Naive thymus-derived CD8-positive, alpha-beta T cell (primary cell): ENCODE results near the gene LIPC. TPM values are rescaled to one million over a fixed set of nuclear protein-coding genes. Genes with fewer than 3 reads are reported as not detected.

Experiments
- ATAC-seq, 2 donors: fragments of 150-1000 bp; cut with Tn5 transposase in 1 of 2; sonication (Bioruptor Pico), chemical (Tn5 transposase) in 1 of 2; 1 replicate in 1 of 2; 2 replicates in 1 of 2; pipeline ENCODE4 v1.10.0; 2021; ENCODE audit warnings: mild to moderate bottlenecking in 2 of 2, moderate library complexity in 2 of 2
- POLR2A ChIA-PET: fragments of 350-600 bp; sonication (Branson Sonifier 250); formaldehyde crosslinking; loops from one replicate; lab custom pipeline; 2021; ENCODE audit warnings: antibody characterized with exemption; lab: Charles Lee
- DNase-seq, 10 donors: peaks; one replicate each; pipeline versions ENCODE4 v3.0.0 to v3.0.0-alpha.2; 2020 to 2022
- H3K27ac Mint-ChIP-seq, 10 donors: one replicate each; pipeline ENCODE4 v1.8.0; 2020 to 2022; ENCODE audit warnings: mild to moderate bottlenecking in 10 of 10, mixed read lengths in 10 of 10, moderate library complexity in 4 of 10, inconsistent platforms in 1 of 10
- H3K27me3 Mint-ChIP-seq, 5 donors: one replicate each; pipeline ENCODE4 v1.8.0; 2021 to 2022; ENCODE audit warnings: mixed read lengths in 5 of 5
- H3K36me3 Mint-ChIP-seq, 3 donors: one replicate each; pipeline ENCODE4 v1.8.0; 2020 to 2022; ENCODE audit warnings: mixed read lengths in 3 of 3, mild to moderate bottlenecking in 2 of 3, inconsistent platforms in 1 of 3
- H3K4me1 Mint-ChIP-seq, 4 donors: one replicate each; pipeline ENCODE4 v1.8.0; 2021 to 2022; ENCODE audit warnings: mixed read lengths in 4 of 4
- H3K4me3 Mint-ChIP-seq, 10 donors: one replicate each; pipeline ENCODE4 v1.8.0; 2020 to 2022; ENCODE audit warnings: mild to moderate bottlenecking in 10 of 10, mixed read lengths in 10 of 10, moderate library complexity in 6 of 10, inconsistent platforms in 1 of 10
- H3K9me3 Mint-ChIP-seq, 9 donors: one replicate each; pipeline ENCODE4 v1.8.0; 2020 to 2022; ENCODE audit warnings: mixed read lengths in 9 of 9, mild to moderate bottlenecking in 3 of 9, inconsistent platforms in 1 of 9, moderate library complexity in 1 of 9
- polyA plus RNA-seq, 3 donors: library from polyadenylated mRNA; unstranded; fragments of 300-500 nt; fragmentation: Illumina TruSeq; gene quantifications; one replicate each; pipeline ENCODE4 v1.2.3, GENCODE V29; 2021
- total RNA-seq, 8 experiments: library from RNA in 2 of 8; stranded (reverse) in 2 of 8; gene quantifications; one replicate each; pipeline ENCODE4 v1.2.3 and lab custom pipeline; 2021 to 2026

The LIPC gene
- total and polyA plus RNA-seq, 5 experiments from 2014 or later = 0.64 to 4.4 (median 2.9) TPM

DNA sequence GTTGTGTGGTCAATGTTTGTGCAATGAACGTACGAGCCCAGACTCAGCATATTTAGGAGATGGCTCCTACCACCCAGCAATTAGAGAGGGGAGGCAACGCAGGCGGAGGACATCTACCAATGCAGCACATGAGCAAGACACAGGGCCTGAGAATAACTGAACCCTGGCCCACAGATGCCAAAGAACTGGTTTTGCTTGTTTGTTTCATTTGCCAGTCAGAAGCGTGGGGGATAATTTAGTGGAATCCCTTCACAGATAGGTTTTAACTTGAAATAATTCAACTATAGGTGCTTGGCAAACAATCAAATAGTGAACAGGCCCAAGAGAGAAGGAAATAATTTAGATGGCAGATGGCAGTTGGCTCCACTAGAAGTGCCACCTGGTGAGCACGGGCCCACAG is 54.8 kb downstream of the LIPC start:
- peaks cover 0 to 6% (median 0%) of the 10 kb centered on the region in 9 donors for H3K9me3 Mint-ChIP-seq
- H3K27ac Mint-ChIP-seq = peak overlapping the region in 9 of 10 donors; percentile 74 to 95 (median 88)

DNA sequence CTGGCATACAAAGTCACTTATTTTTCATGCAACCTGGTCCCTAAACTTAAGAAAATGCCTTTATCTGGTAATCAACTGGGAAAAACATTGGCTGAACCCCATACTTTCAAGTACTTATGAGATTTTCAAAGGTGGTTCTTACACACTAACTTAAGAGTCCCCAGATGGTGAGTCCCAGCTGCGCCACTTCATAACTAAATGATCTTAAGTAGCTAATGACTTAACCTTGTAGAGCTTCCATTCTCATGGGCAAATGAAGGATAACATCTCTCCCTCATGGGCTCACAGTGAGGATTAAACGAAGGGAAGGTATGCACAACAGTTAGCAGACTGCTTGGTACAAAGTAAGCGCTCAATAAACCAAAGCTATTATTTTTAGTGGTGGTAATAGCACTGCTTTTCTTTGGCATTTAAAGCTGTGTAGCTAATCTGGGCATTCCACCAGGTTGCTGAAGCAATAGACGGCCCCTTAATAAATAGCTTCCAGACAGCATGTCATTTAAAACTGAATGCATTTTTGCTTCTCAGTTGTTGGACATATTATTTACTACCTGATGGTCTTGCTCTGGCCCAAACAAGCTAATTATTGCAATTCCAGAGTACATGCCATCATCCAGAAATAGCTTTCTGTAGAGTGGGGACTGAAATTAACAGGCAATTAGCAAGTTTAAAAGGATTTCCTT is 55.4 kb downstream of the LIPC start:
- DNase-seq (no peak), ATAC-seq (no peak)
- Mint-ChIP-seq H3K36me3 (no peaks in the 10 kb centered on the region), H3K27me3 (no peaks in the 10 kb centered on the region), H3K27ac (peak overlapping the region in 4 of 10 donors; percentile 26 to 95 (median 88)), H3K9me3 (peaks cover 0 to 6% (median 0%) of the 10 kb centered on the region in 9 donors), H3K4me1 (peaks cover 31 to 64% (median 44%) of the 10 kb centered on the region in 4 donors), H3K4me3 (peak overlapping the region in 1 of 10 donors; percentile 33)
- POLR2A ChIA-PET = interaction anchor here (0.9 to 1.5 kb wide), 4 partner anchors 9 to 284 kb away, joined by 3 to 5 read pairs (median 3); partner anchors contain the start of gene MINDY2

More for the DNA sequence above, 54.8 kb downstream of the LIPC start:
- Mint-ChIP-seq H3K27me3 (no peaks in the 10 kb centered on the region), H3K36me3 (no peaks in the 10 kb centered on the region), H3K4me1 (peaks cover 28 to 62% (median 44%) of the 10 kb centered on the region in 4 donors), H3K4me3 (peak overlapping the region in 5 of 10 donors; percentile 4 to 65 (median 58))
- DNase-seq = no peak
- ATAC-seq = no peak
- POLR2A ChIA-PET = interaction anchor here (1.1 to 4.7 kb wide), 4 partner anchors 10 to 57 kb away, joined by 3 to 27 read pairs (median 4); no protein-coding TSS in a partner anchor

DNA sequence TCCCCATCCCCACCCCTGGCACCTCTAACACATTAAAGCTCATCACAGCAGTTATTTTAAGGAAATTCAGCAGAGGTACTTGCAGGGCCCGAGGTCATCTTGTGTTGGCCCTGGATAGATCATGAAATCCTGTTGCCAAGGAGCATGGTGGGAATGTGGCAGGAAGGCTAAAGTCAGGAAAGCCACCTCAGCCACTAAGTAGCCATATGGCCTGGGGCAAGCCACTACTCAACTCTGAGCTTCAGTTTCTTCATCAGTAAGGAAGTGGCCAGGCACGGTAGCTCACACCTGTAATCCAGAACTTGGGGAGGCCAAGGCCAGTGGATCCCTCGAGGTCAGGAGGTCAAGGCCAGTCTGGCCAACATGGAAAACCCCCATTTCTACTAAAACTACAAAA is 55.9 kb downstream of the LIPC start:
- no peak overlapping the region for H3K4me3 Mint-ChIP-seq
- H3K9me3 Mint-ChIP-seq = peaks cover 0 to 6% (median 0%) of the 10 kb centered on the region in 9 donors
- no peaks in the 10 kb centered on the region for H3K36me3 Mint-ChIP-seq
- DNase-seq (no peak), ATAC-seq (no peak)
- H3K27me3 Mint-ChIP-seq = no peaks in the 10 kb centered on the region
- POLR2A ChIA-PET = interaction anchor here (0.9 to 1.5 kb wide), 4 partner anchors 9 to 284 kb away, joined by 3 to 5 read pairs (median 3); partner anchors contain the start of gene MINDY2
- H3K27ac Mint-ChIP-seq = peak overlapping the region in 3 of 10 donors; percentile 39 to 89 (median 50)
- H3K4me1 Mint-ChIP-seq = peaks cover 33 to 64% (median 45%) of the 10 kb centered on the region in 4 donors

DNA sequence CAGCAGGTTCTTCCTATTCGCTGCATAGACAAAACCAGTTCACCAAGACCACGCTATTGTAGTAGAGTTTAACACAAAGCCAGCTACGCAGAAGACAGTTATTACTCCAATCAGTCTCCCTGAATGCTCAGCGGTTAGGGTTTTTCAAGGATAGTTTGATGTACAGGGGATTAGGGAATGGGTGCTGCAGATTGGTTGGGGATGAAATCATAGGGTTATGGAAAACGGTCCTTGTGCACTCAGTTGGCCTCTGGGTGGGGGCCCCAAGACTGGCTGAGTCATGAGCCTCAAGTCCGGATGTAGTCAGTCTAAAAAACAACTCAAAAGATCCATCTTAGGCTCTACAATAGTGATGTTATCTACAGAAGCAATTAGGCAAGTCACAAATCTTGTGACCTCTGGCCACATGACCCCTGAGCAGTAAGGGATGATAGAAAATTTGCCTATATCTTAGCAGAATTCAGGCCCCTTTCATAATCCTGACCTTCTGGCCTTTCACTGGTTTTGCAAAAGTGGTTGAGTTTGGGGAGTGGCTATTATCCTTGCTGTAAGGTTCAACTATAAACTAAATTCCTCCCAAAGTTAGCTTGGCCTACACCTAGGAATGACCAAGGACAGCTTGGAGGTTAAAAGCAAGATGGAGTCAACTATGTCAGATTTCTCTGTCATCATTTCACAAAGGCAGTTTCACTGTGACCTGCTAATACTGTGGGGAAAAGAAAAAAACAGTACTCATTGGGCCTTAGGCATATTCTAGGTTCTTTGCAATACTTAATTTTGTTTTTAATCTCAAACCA is 57.7 kb downstream of the LIPC start:
- POLR2A ChIA-PET = interaction anchor here (0.7 to 1.1 kb wide), 3 partner anchors 17 to 220 kb away, joined by 3 to 4 read pairs (median 3); no protein-coding TSS in a partner anchor
- no peaks in the 10 kb centered on the region for H3K27me3 Mint-ChIP-seq
- no peaks in the 10 kb centered on the region for H3K36me3 Mint-ChIP-seq
- DNase-seq = no peak
- no peak overlapping the region for H3K4me3 Mint-ChIP-seq
- no peak for ATAC-seq
- no peak overlapping the region for H3K27ac Mint-ChIP-seq
- peaks cover 0 to 6% (median 0%) of the 10 kb centered on the region in 9 donors for H3K9me3 Mint-ChIP-seq
- peaks cover 32 to 47% (median 35%) of the 10 kb centered on the region in 4 donors for H3K4me1 Mint-ChIP-seq

DNA sequence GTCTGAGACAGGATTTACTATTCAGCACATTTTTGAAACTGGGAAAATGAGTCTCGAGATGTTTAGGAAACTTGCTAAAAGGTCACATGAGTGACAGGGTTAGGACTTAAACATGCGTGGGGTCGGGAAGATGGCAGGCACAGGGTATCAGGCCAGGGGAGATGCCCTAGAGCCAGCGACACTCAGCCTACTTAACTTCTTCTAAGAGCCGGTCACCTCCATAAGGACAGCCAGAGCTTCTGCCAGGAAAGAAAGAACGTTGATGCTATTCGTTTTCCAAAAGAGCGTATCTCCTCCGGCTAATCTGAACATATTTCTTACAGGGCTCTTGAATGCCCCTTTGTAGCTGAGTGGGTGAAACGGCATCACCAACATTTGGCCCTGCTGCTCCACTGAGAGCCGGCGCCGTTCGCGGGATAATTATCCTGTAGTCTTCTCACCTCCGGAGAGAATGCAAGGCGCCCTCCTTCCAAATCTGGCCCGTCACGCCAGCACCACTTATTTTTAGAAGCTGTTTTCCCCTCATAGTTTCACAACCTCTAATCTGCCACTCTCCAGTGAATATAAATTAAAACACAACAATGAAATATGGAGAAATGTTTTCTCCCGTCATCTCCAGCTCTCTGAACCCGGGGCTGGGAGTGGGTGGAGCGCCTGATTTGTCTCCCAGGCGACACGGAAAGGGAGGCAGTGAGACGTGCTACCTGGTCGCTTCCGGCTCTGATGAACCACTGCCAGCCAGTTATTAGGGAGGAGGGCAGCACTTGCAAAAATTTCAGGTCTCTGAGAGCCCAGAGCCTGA is 58.5 kb downstream of the LIPC start:
- POLR2A ChIA-PET = interaction anchor here (0.7 kb wide), 1 partner anchor 221 kb away, joined by 3 read pairs; no protein-coding TSS in a partner anchor
- no peaks in the 10 kb centered on the region for H3K27me3 Mint-ChIP-seq
- no peak overlapping the region for H3K4me3 Mint-ChIP-seq
- H3K9me3 Mint-ChIP-seq = peaks cover 0 to 6% (median 0%) of the 10 kb centered on the region in 9 donors
- DNase-seq (no peak), ATAC-seq (no peak)
- peaks cover 26 to 41% (median 32%) of the 10 kb centered on the region in 4 donors for H3K4me1 Mint-ChIP-seq
- no peaks in the 10 kb centered on the region for H3K36me3 Mint-ChIP-seq
- peak overlapping the region in 3 of 10 donors; percentile 25 to 53 (median 27) for H3K27ac Mint-ChIP-seq

DNA sequence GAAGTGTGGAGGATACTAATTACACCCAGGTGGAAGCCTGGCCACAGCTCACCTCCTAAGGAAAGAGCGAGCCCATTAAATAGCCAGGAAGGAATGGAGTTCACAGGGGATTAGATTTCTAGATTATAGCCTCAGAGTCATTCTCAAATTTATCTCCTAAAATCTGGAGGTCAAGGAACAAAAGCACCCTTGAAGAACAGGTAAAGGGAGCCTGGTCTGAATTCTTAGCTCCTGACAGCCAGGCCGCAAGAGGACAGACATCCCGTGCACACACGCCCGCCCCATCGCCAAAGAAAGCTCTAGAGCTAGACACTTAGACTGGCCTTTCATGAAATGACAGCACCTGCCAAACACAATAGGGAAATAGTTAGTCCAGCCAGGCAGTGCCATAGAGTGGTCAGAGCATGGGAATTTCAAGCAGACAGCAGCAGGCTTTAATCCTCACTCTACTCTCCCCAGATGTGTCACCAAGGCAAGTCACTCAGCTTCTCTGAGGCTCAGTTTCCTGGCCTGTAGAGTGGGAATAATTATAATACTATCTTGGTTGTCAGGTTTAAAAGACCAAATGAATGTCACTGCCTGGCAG is 59.2 kb downstream of the LIPC start:
- H3K4me1 Mint-ChIP-seq = peaks cover 26 to 41% (median 33%) of the 10 kb centered on the region in 4 donors
- H3K27me3 Mint-ChIP-seq = no peaks in the 10 kb centered on the region
- peak overlapping the region in 3 of 10 donors; percentile 39 to 60 (median 40) for H3K27ac Mint-ChIP-seq
- DNase-seq (no peak), ATAC-seq (no peak)
- H3K9me3 Mint-ChIP-seq = peaks cover 0 to 6% (median 0%) of the 10 kb centered on the region in 9 donors
- no peaks in the 10 kb centered on the region for H3K36me3 Mint-ChIP-seq
- POLR2A ChIA-PET = no interaction called here
- no peak overlapping the region for H3K4me3 Mint-ChIP-seq

DNA sequence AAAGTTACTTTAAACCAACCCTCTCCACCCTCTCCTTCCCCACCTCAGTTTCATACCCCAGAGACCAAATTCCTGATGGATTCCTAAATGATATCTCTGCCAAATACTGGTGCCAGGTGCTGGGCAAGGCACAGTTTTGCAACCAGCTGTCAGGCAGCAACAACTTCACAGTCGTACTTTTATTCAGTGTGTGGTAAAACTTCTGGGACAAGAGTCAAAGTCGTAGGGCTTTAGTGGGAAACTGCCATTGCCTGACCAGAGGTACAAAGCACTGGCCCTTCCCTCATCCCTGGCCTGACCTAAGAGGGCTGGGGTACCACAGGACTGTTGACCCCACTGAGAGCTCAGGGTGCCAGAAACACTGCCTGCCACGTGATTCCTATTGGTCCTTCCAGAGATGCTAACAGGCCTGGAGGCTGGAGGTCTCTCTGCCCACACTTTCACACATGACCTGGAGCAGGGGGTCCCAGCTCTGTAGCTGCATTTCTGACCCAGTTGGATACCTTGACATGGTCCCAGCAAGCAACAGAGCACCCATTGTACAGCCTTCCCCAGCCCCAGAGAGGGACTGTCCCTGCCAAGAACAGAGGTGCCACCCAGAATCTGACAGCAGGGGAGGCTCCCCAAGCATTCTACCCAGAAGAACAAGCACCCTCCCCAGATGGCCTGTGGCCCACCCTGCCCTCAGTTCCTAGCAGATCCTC is 59.9 kb downstream of the LIPC start:
- DNase-seq (no peak), ATAC-seq (no peak)
- H3K27ac Mint-ChIP-seq = peak overlapping the region in 4 of 10 donors; percentile 15 to 76 (median 50)
- H3K4me3 Mint-ChIP-seq = no peak overlapping the region
- POLR2A ChIA-PET = interaction anchor here (0.8 to 1.1 kb wide), 2 partner anchors 14 to 42 kb away, joined by 3 read pairs; no protein-coding TSS in a partner anchor
- H3K4me1 Mint-ChIP-seq = peaks cover 26 to 41% (median 31%) of the 10 kb centered on the region in 4 donors
- H3K27me3 Mint-ChIP-seq = no peaks in the 10 kb centered on the region
- H3K9me3 Mint-ChIP-seq = peaks cover 0 to 6% (median 0%) of the 10 kb centered on the region in 9 donors
- H3K36me3 Mint-ChIP-seq = no peaks in the 10 kb centered on the region

DNA sequence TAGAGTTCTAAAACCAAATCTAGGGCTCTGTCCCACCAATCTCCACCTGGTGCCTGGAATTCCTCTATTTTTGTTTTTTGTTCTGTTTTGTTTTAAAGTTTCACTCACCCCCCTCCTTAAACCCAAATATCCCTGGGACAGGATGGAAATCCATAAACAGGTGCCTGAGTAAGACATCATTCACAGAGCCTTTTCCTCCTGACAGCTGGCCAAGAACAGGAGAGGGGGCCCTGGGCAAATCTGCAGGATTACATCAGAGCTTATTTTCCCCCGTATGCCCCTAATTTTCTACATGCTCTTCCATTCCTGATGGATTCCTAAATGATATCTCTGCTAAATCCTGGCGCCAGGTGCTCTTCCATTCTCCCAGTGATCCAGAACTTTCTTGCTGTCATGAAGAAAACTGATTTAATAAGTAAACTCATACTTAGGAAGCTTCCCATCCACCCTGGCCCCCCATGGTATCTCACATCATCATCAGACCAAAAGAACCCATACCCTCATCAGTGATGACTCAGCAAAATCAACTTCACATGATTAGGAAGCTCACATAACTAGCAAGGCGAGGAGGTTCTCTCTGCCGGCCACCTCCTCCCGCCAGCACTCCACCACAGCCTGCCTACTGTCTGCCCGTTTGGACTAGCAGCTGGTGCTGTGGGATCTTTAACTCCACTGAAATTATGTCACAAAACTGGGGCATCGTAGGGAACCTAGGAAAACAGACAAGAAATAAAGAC is 61.0 kb downstream of the LIPC start:
- Mint-ChIP-seq H3K36me3 (no peaks in the 10 kb centered on the region), H3K4me3 (no peak overlapping the region), H3K27me3 (no peaks in the 10 kb centered on the region), H3K27ac (peak overlapping the region in 3 of 10 donors; percentile 1 to 71 (median 35)), H3K4me1 (peaks cover 24 to 37% (median 32%) of the 10 kb centered on the region in 4 donors), H3K9me3 (peaks cover 0 to 6% (median 0%) of the 10 kb centered on the region in 9 donors)
- DNase-seq (no peak), ATAC-seq (no peak)
- POLR2A ChIA-PET = interaction anchor here (0.8 to 1.1 kb wide), 2 partner anchors 13 to 40 kb away, joined by 3 read pairs; no protein-coding TSS in a partner anchor

DNA sequence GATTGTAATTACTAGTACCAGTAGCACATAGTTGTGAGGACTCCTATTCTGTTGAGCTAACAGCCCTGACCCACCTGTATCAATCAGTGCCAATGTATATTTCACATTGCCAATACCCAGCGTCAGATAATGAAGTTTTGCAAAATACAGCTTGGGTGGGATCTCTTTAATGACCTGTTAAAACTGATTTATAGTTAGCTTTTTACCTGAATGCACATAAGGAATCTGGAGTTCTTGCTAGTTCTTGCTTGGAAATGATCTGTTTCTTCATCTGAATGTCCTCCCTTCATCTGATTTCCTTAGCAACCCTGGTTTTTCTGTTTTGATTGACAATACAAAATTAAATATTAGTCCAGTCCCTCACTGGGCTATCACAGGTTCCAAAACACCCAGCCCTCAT is 62.8 kb downstream of the LIPC start:
- Mint-ChIP-seq H3K4me3 (no peak overlapping the region), H3K4me1 (peaks cover 25 to 41% (median 28%) of the 10 kb centered on the region in 4 donors), H3K27ac (no peak overlapping the region), H3K36me3 (no peaks in the 10 kb centered on the region), H3K27me3 (no peaks in the 10 kb centered on the region), H3K9me3 (peaks cover 0 to 1% (median 0%) of the 10 kb centered on the region in 9 donors)
- no peak for DNase-seq
- ATAC-seq = no peak
- POLR2A ChIA-PET = no interaction called here

DNA sequence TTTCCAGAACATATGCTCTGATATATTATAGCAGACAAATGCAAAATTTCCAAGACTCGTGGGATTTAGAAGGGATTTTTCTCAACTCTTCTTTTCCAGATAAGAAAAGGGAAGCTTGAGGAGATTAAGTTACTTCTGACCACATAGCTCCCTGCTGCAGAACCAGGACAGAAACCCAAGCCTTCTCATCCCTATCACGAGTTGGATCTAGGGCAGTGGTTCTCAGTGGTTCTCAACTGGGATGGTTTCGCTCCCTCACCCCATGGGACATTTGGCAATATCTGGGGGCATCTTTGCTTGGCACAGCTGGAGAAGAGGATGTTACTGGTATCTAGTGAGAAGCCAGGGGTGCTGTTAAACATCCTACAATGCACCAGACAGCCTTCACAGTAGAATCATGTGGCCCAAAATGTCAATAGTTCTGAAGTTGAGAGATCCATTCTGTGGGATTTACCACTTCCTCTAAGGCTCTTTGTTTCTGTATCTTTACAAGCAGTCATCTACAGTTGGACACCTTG is 64.2 kb downstream of the LIPC start:
- Mint-ChIP-seq H3K4me3 (peak overlapping the region in 5 of 10 donors; percentile 4 to 83 (median 47)), H3K4me1 (peaks cover 23 to 46% (median 28%) of the 10 kb centered on the region in 4 donors)

More for the DNA sequence above, 64.2 kb downstream of the LIPC start:
- Mint-ChIP-seq H3K27me3 (no peaks in the 10 kb centered on the region), H3K9me3 (no peaks in the 10 kb centered on the region), H3K36me3 (no peaks in the 10 kb centered on the region), H3K27ac (peak overlapping the region in 6 of 10 donors; percentile 7 to 80 (median 54))
- peak; percentile 63 to 92 for ATAC-seq
- POLR2A ChIA-PET = interaction anchor here (1.5 kb wide), 1 partner anchor 8 kb away, joined by 5 read pairs; no protein-coding TSS in a partner anchor
- DNase-seq = peak in 2 of 10 donors; percentile 37 to 52
